HepG2 (cell line): ENCODE measurements around the gene PPP2R2D. TPM values are rescaled to one million over a fixed set of nuclear protein-coding genes. Genes with fewer than 3 reads are reported as not detected.

Experiments
- ATAC-seq: fragments of 200-7000 bp; cut with Tn5 transposase; 3 replicates; pipeline ENCODE4 v1.9.1; 2020; ENCODE audit warnings: mild to moderate bottlenecking, moderate library complexity
- BruUV-seq: library from RNA; stranded (reverse); fragments of 400-500 nt; replicated peaks from 2 replicates; lab custom pipeline; 2021; lab: Mats Ljungman, UMichigan
- CTCF ChIA-PET: fragments of 300-600 bp; formaldehyde crosslinking; extraction: SDS; loops from one replicate; lab custom pipeline; 2021; ENCODE audit warnings: low total read pairs, inconsistent platforms, low intra/inter-chr PET ratio; lab: Yijun Ruan, JAX
- POLR2A ChIA-PET: fragments of 350-600 bp; sonication (Branson Sonifier 250); formaldehyde crosslinking; loops from one replicate; lab custom pipeline; 2020; ENCODE audit warnings: antibody characterized with exemption, inconsistent platforms; lab: Yijun Ruan, JAX
- DNase-seq: peaks from one replicate; pipeline ENCODE4 v3.0.0-alpha.2; 2015; ENCODE audit warnings: low spot score
- FAIRE-seq: peaks from 3 replicates; lab custom pipeline; 2011; peaks lifted over from hg19 to GRCh38; lab: Jason Lieb, UNC
- H2AFZ ChIP-seq: one replicate; pipeline ENCODE4 v1.6.1; 2011; ENCODE audit warnings: low read length, inconsistent platforms
- H3K27ac ChIP-seq: fragments of 300-600 bp; 3 replicates; pipeline ENCODE4 v1.8.0; 2011; ENCODE audit warnings: mixed run types, mild to moderate bottlenecking, mixed read lengths, low read length, inconsistent platforms; ENCODE audit not compliant: insufficient read depth; ENCODE audit errors: extremely low read length
- H3K27me3 ChIP-seq, 2 experiments: fragments of 200-600 bp in 1 of 2; 2 replicates in 1 of 2; 3 replicates in 1 of 2; pipeline versions ENCODE4 v1.6.0 to v1.8.0; 2011; ENCODE audit warnings: low read length in 2 of 2, mild to moderate bottlenecking in 2 of 2, moderate library complexity in 2 of 2, inconsistent platforms in 1 of 2; ENCODE audit not compliant: insufficient read depth in 2 of 2, control insufficient read depth in 1 of 2
- H3K36me3 ChIP-seq, 2 experiments: fragments of 200-600 bp in 1 of 2; replicated peaks in 1 of 2; 2 replicates in 1 of 2; 3 replicates in 1 of 2; pipeline versions ENCODE4 v1.5.1 to v1.8.0; 2011; ENCODE audit warnings: low read length in 2 of 2, inconsistent platforms in 1 of 2; ENCODE audit not compliant: insufficient read depth in 2 of 2, control insufficient read depth in 1 of 2
- H3K4me1 ChIP-seq: 2 replicates; pipeline ENCODE4 v1.5.1; 2012; ENCODE audit warnings: low read length, inconsistent platforms; ENCODE audit not compliant: insufficient read depth
- H3K4me2 ChIP-seq: 2 replicates; pipeline ENCODE4 v1.6.0; 2011; ENCODE audit warnings: low read depth, low read length, inconsistent platforms
- H3K4me3 ChIP-seq, 3 experiments: fragments of 200-600 bp in 1 of 3; sonication (generic), shearing (Covaris generic) in 1 of 3; replicated peaks in 1 of 3; 2 replicates each; pipeline ENCODE4 v1.5.1; 2011 to 2016; ENCODE audit warnings: low read length in 3 of 3, inconsistent platforms in 2 of 3, low read depth in 2 of 3, mild to moderate bottlenecking in 2 of 3, control low read depth in 1 of 3, mixed read lengths in 1 of 3; ENCODE audit not compliant: insufficient read depth in 1 of 3
- H3K79me2 ChIP-seq: one replicate; pipeline ENCODE4 v1.6.1; 2011; ENCODE audit warnings: low read length, inconsistent platforms; ENCODE audit not compliant: insufficient read depth
- H3K9ac ChIP-seq: 2 replicates; pipeline ENCODE4 v1.6.0; 2011; ENCODE audit warnings: mild to moderate bottlenecking, low read depth, low read length, inconsistent platforms; ENCODE audit not compliant: insufficient read depth
- H3K9me3 ChIP-seq: 2 replicates; pipeline ENCODE4 v1.5.1; 2012; ENCODE audit warnings: mild to moderate bottlenecking, low read length
- H4K20me1 ChIP-seq: 2 replicates; pipeline ENCODE4 v1.6.0; 2011; ENCODE audit warnings: inconsistent platforms, mild to moderate bottlenecking, low read length, moderate library complexity; ENCODE audit not compliant: insufficient read depth
- ATF7-NPFF ChIP-seq: sonication (generic); formaldehyde crosslinking; IDR thresholded peaks from 2 replicates; pipeline ENCODE4 v1.8.1; 2023; ENCODE audit warnings: mild to moderate bottlenecking, low read depth, missing genetic modification reagents, moderate library complexity
- E2F5 ChIP-seq: sonication (generic); formaldehyde crosslinking; conservative IDR thresholded peaks from 2 replicates; pipeline ENCODE4 v1.4.0; 2020; ENCODE audit warnings: missing genetic modification reagents
- GPBP1L1 ChIP-seq: sonication (generic); formaldehyde crosslinking; IDR thresholded peaks from 2 replicates; pipeline ENCODE4 v1.5.0; 2020; ENCODE audit warnings: mild to moderate bottlenecking, missing genetic modification reagents
- HDAC2 ChIP-seq: sonication (generic); formaldehyde crosslinking; IDR thresholded peaks from 2 replicates; pipeline ENCODE4 v1.4.0; 2020; ENCODE audit warnings: missing genetic modification reagents
- HMGA1 ChIP-seq: sonication (generic); formaldehyde crosslinking; conservative IDR thresholded peaks from 2 replicates; pipeline ENCODE4 v1.4.0; 2020; ENCODE audit warnings: missing genetic modification reagents
- HOXA9 ChIP-seq: sonication (generic); formaldehyde crosslinking; IDR thresholded peaks from 2 replicates; pipeline ENCODE4 v1.8.1; 2022; ENCODE audit warnings: missing genetic modification reagents, mild to moderate bottlenecking, moderate library complexity, borderline replicate concordance
- IKZF1 ChIP-seq: fragments of 450-650 bp; IDR thresholded peaks from 2 replicates; pipeline ENCODE4 v1.7.1; 2016
- ISL2 ChIP-seq: sonication (generic); formaldehyde crosslinking; IDR thresholded peaks from 2 replicates; pipeline ENCODE4 v1.5.0; 2020; ENCODE audit warnings: missing genetic modification reagents
- JUN ChIP-seq: sonication (generic); formaldehyde crosslinking; IDR thresholded peaks from 2 replicates; pipeline ENCODE4 v1.4.0; 2020; ENCODE audit warnings: mild to moderate bottlenecking, missing genetic modification reagents
- NFRKB ChIP-seq: fragments of 450-650 bp; IDR thresholded peaks from 2 replicates; pipeline ENCODE4 v1.6.1; 2017
- SKIL ChIP-seq: sonication (generic); formaldehyde crosslinking; IDR thresholded peaks from 2 replicates; pipeline ENCODE4 v1.8.0; 2022; ENCODE audit warnings: missing genetic modification reagents, mild to moderate bottlenecking, moderate library complexity, borderline replicate concordance
- ZFP82 ChIP-seq: sonication (generic); formaldehyde crosslinking; IDR thresholded peaks from 2 replicates; pipeline ENCODE4 v1.5.1; 2020; ENCODE audit warnings: mild to moderate bottlenecking, missing genetic modification reagents, borderline replicate concordance
- ZMYM3 ChIP-seq: sonication (generic); formaldehyde crosslinking; IDR thresholded peaks from 2 replicates; pipeline ENCODE4 v1.5.1; 2020; ENCODE audit warnings: mild to moderate bottlenecking, missing genetic modification reagents
- ZNF10 ChIP-seq: sonication (generic); formaldehyde crosslinking; IDR thresholded peaks from 2 replicates; pipeline ENCODE4 v1.4.0; 2020; ENCODE audit warnings: mild to moderate bottlenecking, low read depth, missing genetic modification reagents, borderline replicate concordance
- WGBS: methylation state at CpG from one replicate; pipeline ENCODE4 v1.1.6; 2017; ENCODE audit warnings: low lambda C conversion rate; 5-methylcytosine and 5-hydroxymethylcytosine counted together
- in situ Hi-C: cut with HindIII; loops from 2 replicates; pipeline ENCODE4 v1.10.0; 2017; ENCODE audit warnings: low pct_unique_long_range_greater_than_20kb; ENCODE audit not compliant: extremely low pct_ligation_motif_present
- intact Hi-C: fragments of 100-400 bp; cut with micrococcal nuclease; formaldehyde crosslinking; loops from one replicate; pipeline ENCODE4 v1.10.0; 2022; ENCODE audit not compliant: unreplicated experiment
- polyA plus RNA-seq, 8 experiments: library from polyadenylated mRNA; depleted of rRNA in 3 of 8; stranded (reverse) in 7 of 8; unstranded in 1 of 8; fragments of >200 nt; fragmentation: Illumina TruSeq in 4 of 8; extraction: Trizol in 4 of 8; gene quantifications; 2 replicates each; pipeline versions ENCODE4 v1.2.1 to v1.2.3, GENCODE V29; 2011 to 2016; ENCODE audit warnings: low read depth in 4 of 8, missing spikeins in 1 of 8, mixed read lengths in 1 of 8; ENCODE audit not compliant: insufficient read depth in 1 of 8
- total RNA-seq, 5 experiments: library from RNA; depleted of rRNA; stranded (reverse); fragments of >200 nt; fragmentation: Illumina TruSeq; extraction: Trizol; gene quantifications; 2 replicates each; pipeline ENCODE4 v1.2.3, GENCODE V29; 2016; ENCODE audit warnings: low read depth in 1 of 5

The PPP2R2D gene
- total and polyA plus RNA-seq, 2 of the 13 experiments (the other 11 are each of a cell fraction or from before 2014, with no cell fraction given) = 32.7 to 33.2 TPM

GRCh38 chr10:131912620-131913019 lies 11.8 kb downstream of the PPP2R2D start:
- peaks cover 13 to 24% of the 10 kb centered on the region in 2 experiments for H3K36me3 ChIP-seq
- TF ChIP-seq E2F5 (CRISPR knock-in tag) (no peak), ZMYM3 (0 out of 2 replicates have a peak, but pooled peaks have one; percentile 26)
- no peaks in the 10 kb centered on the region for H3K9me3 ChIP-seq
- in situ Hi-C loops (no loop called here), intact Hi-C loops (no loop called here)
- DNase-seq (no peak), FAIRE-seq (no peak), ATAC-seq (no peak)
- peaks cover 60% of the 10 kb centered on the region for H4K20me1 ChIP-seq
- BruUV-seq = no TSS peak
- POLR2A ChIA-PET = interaction anchor here (1.3 kb wide), 1 partner anchor 68 kb away, joined by 3 read pairs; no protein-coding TSS in a partner anchor
- no peak overlapping the region for H3K27ac ChIP-seq
- CTCF ChIA-PET = no interaction called here
- H3K27me3 ChIP-seq = no peaks in the 10 kb centered on the region
- peaks cover 29% of the 10 kb centered on the region for H3K4me1 ChIP-seq
- no peak overlapping the region for H3K4me3 ChIP-seq
- H2AFZ ChIP-seq = no peak overlapping the region
- 96% methylated on average over 3 of the region's 3 CpGs for WGBS
- no peak overlapping the region for H3K4me2 ChIP-seq
- H3K9ac ChIP-seq = no peak overlapping the region
- peaks cover 93% of the 10 kb centered on the region for H3K79me2 ChIP-seq

- FAIRE-seq = no peak
- CTCF ChIA-PET = no interaction called here
- intact Hi-C loops (no loop called here), in situ Hi-C loops (no loop called here)
- H3K4me2 ChIP-seq = no peak overlapping the region
- POLR2A ChIA-PET = no interaction called here
- H3K4me1 ChIP-seq = peaks cover 15% of the 10 kb centered on the region; the same call in 1 of the 2 replicates
- no peak overlapping the region for H3K27ac ChIP-seq
- 94% methylated on average over 11 of the region's 11 CpGs for WGBS
- no peaks in the 10 kb centered on the region for H3K27me3 ChIP-seq
- no peak for ATAC-seq
- H3K4me3 ChIP-seq = no peak overlapping the region
- H2AFZ ChIP-seq = no peak overlapping the region
- no peaks in the 10 kb centered on the region for H3K9me3 ChIP-seq
- no TSS peak for BruUV-seq
- H3K9ac ChIP-seq = no peak overlapping the region
- H4K20me1 ChIP-seq = peaks cover 39% of the 10 kb centered on the region
- peaks cover 4 to 9% of the 10 kb centered on the region in 2 experiments; a peak in 2 of 5 replicates for H3K36me3 ChIP-seq
- no peak for DNase-seq
- H3K79me2 ChIP-seq = peaks cover 85% of the 10 kb centered on the region
- TF ChIP-seq SKIL (CRISPR knock-in tag) = no peak
- no peak for TF ChIP-seq NFRKB
- no peak for TF ChIP-seq JUN (CRISPR knock-in tag)
- TF ChIP-seq ZNF10 (CRISPR knock-in tag) = no peak
- no peak for TF ChIP-seq ATF7-NPFF (CRISPR knock-in tag)
- TF ChIP-seq ISL2 (CRISPR knock-in tag) = no peak
- no peak for TF ChIP-seq HDAC2
- TF ChIP-seq IKZF1 = no peak
- no peak for TF ChIP-seq ZFP82
- TF ChIP-seq HMGA1 (CRISPR knock-in tag) = no peak
- no peak for TF ChIP-seq GPBP1L1 (CRISPR knock-in tag)
- TF ChIP-seq HOXA9 (CRISPR knock-in tag) = no peak
- TF ChIP-seq E2F5 (CRISPR knock-in tag) = no peak
These were observed 14.7 kb downstream of the PPP2R2D start for GRCh38 chr10:131915484-131915883.
